ENCODE data around the gene TSTD1. TPM values are rescaled to one million over a fixed set of nuclear protein-coding genes. Genes with fewer than 3 reads are reported as not detected.
"Not testable (repeated sequence)": the region's sequence is repeated elsewhere in the genome, so short reads cannot be mapped to it uniquely, and the experiment has no call there.

Gene TSTD1
- total and polyA plus RNA-seq, 12 donors = 46.3 to 280 (median 93.3) TPM

GRCh38 chr1:161068306-161069234 is 29.8 kb upstream of the TSTD1 start:
- TF ChIP-seq POLR2A (IDR thresholded peaks at IDR 0.05) = no peak
- no peak for TF ChIP-seq CTCF (IDR thresholded peaks at IDR 0.05)
- no peaks in the 10 kb centered on the region for H3K36me3 ChIP-seq (replicated peaks in 1 of 2)
- H3K4me1 ChIP-seq (replicated peaks in 1 of 2) = no peaks in the 10 kb centered on the region
- DNase-seq = peak in 6 of 7 donors; percentile 39 to 72 (median 64)
- 54 to 60% (median 58%) methylated on average over 10 of the region's 10 CpGs for WGBS, 4 donors
- H3K27me3 ChIP-seq = peaks cover 6% of the 10 kb centered on the region
- H3K27ac ChIP-seq = peak overlapping the region in 4 of 5 donors; percentile 13 to 87 (median 62)
- peak overlapping the region in 1 of 4 donors; percentile 55 for H3K4me3 ChIP-seq
- intact Hi-C loops (cut with DNase I) = no loop called here
- H3K9me3 ChIP-seq (replicated peaks in 1 of 3) = no peaks in the 10 kb centered on the region

- Histone ChIP-seq H3K27me3 (peaks cover 6% of the 10 kb centered on the region), H3K27ac (no peak overlapping the region), H3K9me3 (replicated peaks in 1 of 3) (no peaks in the 10 kb centered on the region), H3K36me3 (replicated peaks in 1 of 2) (no peaks in the 10 kb centered on the region), H3K4me1 (replicated peaks in 1 of 2) (no peaks in the 10 kb centered on the region), H3K4me3 (no peak overlapping the region)
- 59 to 73% (median 65%) methylated on average over 3 of the region's 3 CpGs for WGBS, 4 donors
- no peak for TF ChIP-seq POLR2A (IDR thresholded peaks at IDR 0.05)
- TF ChIP-seq CTCF (IDR thresholded peaks at IDR 0.05) = no peak
- intact Hi-C loops (cut with DNase I) = no loop called here
- DNase-seq = no peak
These were observed 27.9 kb upstream of the TSTD1 start for GRCh38 chr1:161066694-161067093.

GRCh38 chr1:161065681-161066080 is 26.9 kb upstream of the TSTD1 start:
- H3K27me3 ChIP-seq; H3K4me1 ChIP-seq (replicated peaks in 1 of 2); H3K27ac ChIP-seq; H3K36me3 ChIP-seq (replicated peaks in 1 of 2); intact Hi-C loops (cut with DNase I); DNase-seq; H3K4me3 ChIP-seq; H3K9me3 ChIP-seq (replicated peaks in 1 of 3): not testable (repeated sequence)
- 85 to 88% (median 87%) methylated on average over 7 of the region's 7 CpGs for WGBS, 4 donors

GRCh38 chr1:161063936-161064335 is 25.2 kb upstream of the TSTD1 start:
- DNase-seq; H3K36me3 ChIP-seq (replicated peaks in 1 of 2); H3K4me1 ChIP-seq (replicated peaks in 1 of 2); intact Hi-C loops (cut with DNase I); H3K27me3 ChIP-seq; H3K4me3 ChIP-seq; H3K9me3 ChIP-seq (replicated peaks in 1 of 3); H3K27ac ChIP-seq: not testable (repeated sequence)
- WGBS, 4 donors = 59 to 70% (median 67%) methylated on average over 6 of the region's 6 CpGs

GRCh38 chr1:161061419-161061818 is 22.7 kb upstream of the TSTD1 start:
- TF ChIP-seq CTCF (IDR thresholded peaks at IDR 0.05) (no peak), POLR2A (IDR thresholded peaks at IDR 0.05) (no peak)
- intact Hi-C loops (cut with DNase I) = no loop called here
- no peak for DNase-seq
- no peaks in the 10 kb centered on the region for H3K36me3 ChIP-seq (replicated peaks in 1 of 2)
- H3K27me3 ChIP-seq = peaks cover 6% of the 10 kb centered on the region
- no peaks in the 10 kb centered on the region for H3K4me1 ChIP-seq (replicated peaks in 1 of 2)
- 87 to 94% (median 89%) methylated on average over 4 of the region's 4 CpGs for WGBS, 4 donors
- no peak overlapping the region for H3K27ac ChIP-seq
- no peaks in the 10 kb centered on the region for H3K9me3 ChIP-seq (replicated peaks in 1 of 3)
- H3K4me3 ChIP-seq = no peak overlapping the region
